ENCODE measurements around the gene HSD11B1L.

The HSD11B1L gene

DNA sequence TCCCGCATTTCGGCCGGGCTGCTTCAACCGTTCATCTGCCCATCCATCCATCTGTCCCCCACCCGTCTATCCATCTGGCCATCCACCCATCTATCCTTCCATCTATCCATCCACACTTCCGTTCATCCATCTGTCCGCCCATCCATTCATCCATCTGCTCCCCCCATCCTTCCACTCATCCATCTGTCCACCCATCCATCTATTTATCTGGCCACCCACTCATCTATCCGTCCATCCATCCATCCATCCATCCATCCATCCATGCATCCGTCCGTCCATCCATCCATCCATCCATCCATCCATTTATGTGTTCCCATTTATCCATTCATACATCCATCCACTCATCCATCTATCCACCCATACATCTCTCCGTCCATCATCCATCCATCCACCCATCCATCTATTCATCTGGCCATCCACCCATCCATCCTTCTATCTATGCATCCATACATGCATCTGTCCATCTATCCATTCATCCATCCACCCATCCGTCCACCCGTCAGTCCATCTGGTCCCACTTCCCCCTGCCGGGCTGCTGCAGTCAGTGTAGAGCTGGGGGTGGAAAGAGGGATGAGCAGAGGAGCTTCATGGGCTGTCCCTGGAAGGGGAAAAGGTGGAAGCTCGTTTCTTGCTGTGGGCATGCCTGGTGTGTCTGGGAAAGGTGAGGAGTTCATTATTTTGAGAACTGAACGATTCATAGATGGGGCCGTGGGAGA, 722 bp downstream of the HSD11B1L start:
- no peak for DNase-seq (ENCODE audit: extremely low spot score)
- ChIA-PET POLR2A (no interaction called here), CTCF (no interaction called here)
- TF ChIP-seq, protein P1, sequence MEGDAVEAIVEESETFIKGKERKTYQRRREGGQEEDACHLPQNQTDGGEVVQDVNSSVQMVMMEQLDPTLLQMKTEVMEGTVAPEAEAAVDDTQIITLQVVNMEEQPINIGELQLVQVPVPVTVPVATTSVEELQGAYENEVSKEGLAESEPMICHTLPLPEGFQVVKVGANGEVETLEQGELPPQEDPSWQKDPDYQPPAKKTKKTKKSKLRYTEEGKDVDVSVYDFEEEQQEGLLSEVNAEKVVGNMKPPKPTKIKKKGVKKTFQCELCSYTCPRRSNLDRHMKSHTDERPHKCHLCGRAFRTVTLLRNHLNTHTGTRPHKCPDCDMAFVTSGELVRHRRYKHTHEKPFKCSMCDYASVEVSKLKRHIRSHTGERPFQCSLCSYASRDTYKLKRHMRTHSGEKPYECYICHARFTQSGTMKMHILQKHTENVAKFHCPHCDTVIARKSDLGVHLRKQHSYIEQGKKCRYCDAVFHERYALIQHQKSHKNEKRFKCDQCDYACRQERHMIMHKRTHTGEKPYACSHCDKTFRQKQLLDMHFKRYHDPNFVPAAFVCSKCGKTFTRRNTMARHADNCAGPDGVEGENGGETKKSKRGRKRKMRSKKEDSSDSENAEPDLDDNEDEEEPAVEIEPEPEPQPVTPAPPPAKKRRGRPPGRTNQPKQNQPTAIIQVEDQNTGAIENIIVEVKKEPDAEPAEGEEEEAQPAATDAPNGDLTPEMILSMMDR (IDR thresholded peaks at IDR 0.05; ENCODE audit: control extremely low read depth, extremely low read depth, low read depth, missing control alignments), result no peak

DNA sequence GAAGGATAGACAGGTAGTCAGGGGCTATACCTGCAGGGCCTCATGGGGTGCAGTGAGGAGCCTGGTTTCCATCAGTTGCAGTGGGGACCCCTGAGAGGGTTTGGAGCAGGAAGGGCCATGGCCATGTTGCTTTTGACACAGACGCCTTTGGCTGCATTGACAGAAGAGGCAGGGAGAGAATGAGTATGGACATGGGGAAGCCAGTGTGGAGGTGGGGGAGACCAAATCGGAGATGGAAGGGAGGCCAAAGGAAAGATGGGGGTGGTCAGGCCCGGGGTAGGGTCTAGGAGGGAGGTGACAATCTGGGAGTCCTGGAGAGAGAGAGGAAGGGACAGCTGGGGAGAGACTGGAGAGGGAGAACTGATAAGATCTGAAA, 1.3 kb downstream of the HSD11B1L start:
- ChIA-PET POLR2A (no interaction called here), CTCF (interaction anchor here (0.9 kb wide), 1 partner anchor 9 kb away, joined by 3 read pairs; no protein-coding TSS in a partner anchor)
- TF ChIP-seq, protein P1 (IDR thresholded peaks at IDR 0.05; ENCODE audit: control extremely low read depth, extremely low read depth, low read depth, missing control alignments), result no peak
- DNase-seq (ENCODE audit: extremely low spot score), result no peak

DNA sequence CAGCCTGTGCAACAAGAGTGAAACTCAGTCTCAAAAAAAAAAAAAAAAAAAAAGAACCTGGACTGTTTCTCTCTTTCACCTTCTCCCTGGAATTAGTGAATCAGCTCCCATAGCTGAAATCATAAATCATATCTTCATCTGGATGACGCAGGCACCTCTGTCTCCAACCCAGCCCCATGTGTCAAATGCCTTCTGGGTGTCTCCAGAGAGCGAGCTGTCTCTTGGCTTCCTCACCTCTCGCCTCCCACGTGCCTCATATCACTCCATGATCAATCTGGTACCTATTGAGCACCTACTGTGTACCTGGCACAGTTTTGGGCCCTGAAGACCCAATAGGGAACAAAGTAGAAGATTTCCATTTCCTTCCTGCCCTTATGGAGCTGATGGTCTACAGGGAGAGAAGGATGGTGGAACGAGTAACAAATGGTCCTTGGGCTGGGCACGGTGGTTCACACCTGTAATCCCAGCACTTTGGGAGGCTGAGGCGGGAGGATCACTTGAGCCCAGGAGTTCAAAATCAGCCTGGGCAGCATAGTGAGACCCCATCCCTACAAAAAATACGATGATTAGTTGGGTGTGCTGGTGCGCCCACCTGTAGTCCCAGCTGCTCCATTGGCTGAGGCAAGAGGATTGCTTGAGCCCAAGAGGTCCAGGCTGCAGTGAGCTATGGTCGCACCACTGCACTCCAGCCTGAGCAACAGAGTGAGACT, 2.5 kb downstream of the HSD11B1L start:
- TF ChIP-seq, protein P1 (IDR thresholded peaks at IDR 0.05; ENCODE audit: control extremely low read depth, extremely low read depth, low read depth, missing control alignments), result no peak
- ChIA-PET CTCF (interaction anchor here (0.9 kb wide), 1 partner anchor 8 kb away, joined by 3 read pairs; no protein-coding TSS in a partner anchor), POLR2A (interaction anchor here (0.7 kb wide), 2 partner anchors 27 to 1227 kb away, joined by 3 read pairs; no protein-coding TSS in a partner anchor)
- no peak for DNase-seq (ENCODE audit: extremely low spot score)

DNA sequence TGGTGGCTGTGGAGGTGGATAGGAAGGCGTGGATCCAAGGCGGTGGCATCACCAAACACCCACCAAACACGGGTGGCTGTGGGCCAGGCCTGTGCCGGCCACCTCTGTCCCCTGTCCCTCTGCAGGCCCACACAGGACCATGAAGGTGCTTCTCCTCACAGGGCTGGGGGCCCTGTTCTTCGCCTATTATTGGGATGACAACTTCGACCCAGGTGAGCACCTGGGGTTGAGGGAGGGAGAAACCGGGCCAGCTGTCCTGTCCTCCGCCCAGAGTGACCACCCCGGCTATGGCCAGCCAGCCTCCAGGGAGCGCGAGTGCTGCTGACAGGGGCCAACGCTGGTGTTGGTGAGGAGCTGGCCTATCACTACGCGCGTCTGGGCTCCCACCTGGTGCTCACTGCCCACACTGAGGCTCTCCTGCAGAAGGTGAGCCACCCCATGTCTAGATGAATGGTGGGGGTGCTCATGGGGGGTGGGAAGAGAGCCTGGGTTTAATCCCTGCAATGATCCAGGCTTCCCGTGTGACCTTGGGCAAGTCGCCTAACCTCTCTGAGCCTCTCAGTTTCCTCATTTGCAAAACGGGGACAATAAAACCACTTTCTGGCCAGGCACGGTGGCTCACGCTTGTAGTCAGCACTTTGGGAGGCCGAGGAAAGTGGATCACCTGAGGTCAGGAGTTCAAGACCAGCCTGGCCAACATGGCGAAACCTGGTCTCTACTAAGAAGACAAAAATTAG, 4.0 kb downstream of the HSD11B1L start:
- no peak for DNase-seq (ENCODE audit: extremely low spot score)
- CTCF ChIA-PET, result no interaction called here
- POLR2A ChIA-PET, result no interaction called here
- TF ChIP-seq, protein P1 (IDR thresholded peaks at IDR 0.05; ENCODE audit: control extremely low read depth, extremely low read depth, low read depth, missing control alignments), result no peak

DNA sequence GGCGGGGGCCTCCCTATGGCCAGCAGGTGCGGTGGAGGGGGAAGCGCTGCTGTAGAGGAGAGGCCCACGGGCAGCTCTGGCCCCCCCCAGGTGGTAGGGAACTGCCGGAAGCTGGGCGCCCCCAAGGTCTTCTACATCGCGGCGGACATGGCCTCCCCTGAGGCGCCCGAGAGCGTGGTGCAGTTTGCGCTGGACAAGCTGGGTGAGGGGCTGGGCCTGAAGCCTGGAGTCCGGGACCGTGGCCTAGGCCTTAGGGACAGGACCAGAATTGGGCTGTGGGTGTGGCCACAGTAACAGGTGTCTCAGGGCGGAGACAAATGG, 5.5 kb downstream of the HSD11B1L start:
- DNase-seq (ENCODE audit: extremely low spot score), result no peak
- TF ChIP-seq, protein P1 (IDR thresholded peaks at IDR 0.05; ENCODE audit: control extremely low read depth, extremely low read depth, low read depth, missing control alignments), result no peak
- POLR2A ChIA-PET, result interaction anchor here (0.9 to 1.5 kb wide), 4 partner anchors 10 to 142 kb away, joined by 3 to 6 read pairs (median 3); no protein-coding TSS in a partner anchor
- CTCF ChIA-PET, result interaction anchor here (0.7 to 6.0 kb wide), 19 partner anchors 9 to 118 kb away, joined by 3 to 79 read pairs (median 6); partner anchors contain the start of genes CATSPERD, LONP1, SAFB and SAFB2

Data from GM10248 (cell line).